Loucy (cell line): ENCODE measurements around the gene PRSS21.

Experiments
- H2AFZ ChIP-seq: fragments of 200-600 bp; sonication (generic); 2 replicates; pipeline ENCODE4 v1.6.0; 2016; ENCODE audit warnings: antibody characterized with exemption, mild to moderate bottlenecking, low read length, moderate library complexity
- H3F3A ChIP-seq: fragments of 200-600 bp; 2 replicates; pipeline ENCODE4 v1.6.0; 2016; ENCODE audit warnings: antibody characterized with exemption, low read depth, mild to moderate bottlenecking
- H3K27me3 ChIP-seq: fragments of 200-600 bp; sonication (generic); 2 replicates; pipeline ENCODE4 v1.6.1; 2014; ENCODE audit warnings: low read length, mild to moderate bottlenecking; ENCODE audit not compliant: insufficient read depth, poor library complexity, severe bottlenecking
- H3K36me3 ChIP-seq: fragments of 200-600 bp; sonication (generic); 2 replicates; pipeline ENCODE4 v1.6.1; 2016; ENCODE audit warnings: low read length; ENCODE audit not compliant: insufficient read depth
- H3K4me1 ChIP-seq: fragments of 200-600 bp; sonication (generic); 2 replicates; pipeline ENCODE4 v1.5.1; 2014; ENCODE audit warnings: low read length, mild to moderate bottlenecking; ENCODE audit not compliant: insufficient read depth, poor library complexity, severe bottlenecking
- H3K4me2 ChIP-seq: fragments of 200-600 bp; sonication (generic); 2 replicates; pipeline ENCODE4 v1.6.0; 2014; ENCODE audit warnings: antibody characterized with exemption, low read length, low read depth, mild to moderate bottlenecking; ENCODE audit not compliant: poor library complexity, severe bottlenecking
- H3K4me3 ChIP-seq: fragments of 200-600 bp; sonication (generic); 2 replicates; pipeline ENCODE4 v1.5.1; 2014; ENCODE audit warnings: low read length, mild to moderate bottlenecking, mixed read lengths; ENCODE audit not compliant: poor library complexity, severe bottlenecking
- H3K79me2 ChIP-seq: fragments of 200-600 bp; sonication (generic); 2 replicates; pipeline ENCODE4 v1.6.1; 2014; ENCODE audit warnings: low read length; ENCODE audit not compliant: insufficient read depth
- H3K9ac ChIP-seq: fragments of 200-600 bp; sonication (generic); 2 replicates; pipeline ENCODE4 v1.6.0; 2014; ENCODE audit warnings: mild to moderate bottlenecking, low read depth, low read length, moderate library complexity; ENCODE audit not compliant: poor library complexity, severe bottlenecking
- H3K9me2 ChIP-seq: fragments of 200-600 bp; sonication (generic); replicated peaks from 2 replicates; pipeline ENCODE4 v1.6.1; 2016; ENCODE audit warnings: low read depth, low read length, mixed read lengths
- H3K9me3 ChIP-seq: fragments of 200-600 bp; sonication (generic); 2 replicates; pipeline ENCODE4 v1.6.1; 2014; ENCODE audit warnings: mild to moderate bottlenecking, antibody characterized with exemption, low read length, low read depth; ENCODE audit not compliant: insufficient read depth
- H4K20me1 ChIP-seq: fragments of 200-600 bp; sonication (generic); 2 replicates; pipeline ENCODE4 v1.6.0; 2014; ENCODE audit warnings: antibody characterized with exemption, low read length, mild to moderate bottlenecking; ENCODE audit not compliant: insufficient read depth, poor library complexity, severe bottlenecking
- CTCF ChIP-seq: fragments of 200-600 bp; sonication (generic); conservative IDR thresholded peaks from 2 replicates; pipeline ENCODE4 v1.5.1; 2014; ENCODE audit warnings: mild to moderate bottlenecking, antibody characterized with exemption, low read length
- EZH2phosphoT487 ChIP-seq: fragments of 200-600 bp; IDR thresholded peaks from 2 replicates; pipeline ENCODE4 v1.6.1; 2018; ENCODE audit warnings: antibody characterized with exemption, mild to moderate bottlenecking, moderate library complexity, borderline replicate concordance

Gene PRSS21

GRCh38 chr16:2786061-2786825 lies 30.8 kb upstream of the PRSS21 start:
- H3K4me2 ChIP-seq: no peak overlapping the region
- no peaks in the 10 kb centered on the region for H3K4me1 ChIP-seq
- H3K9ac ChIP-seq: no peak overlapping the region
- TF ChIP-seq EZH2phosphoT487 (no peak), CTCF (no peak)
- H3K9me3 ChIP-seq: no peaks in the 10 kb centered on the region
- no peaks in the 10 kb centered on the region for H3K9me2 ChIP-seq
- no peaks in the 10 kb centered on the region for H3K79me2 ChIP-seq
- H3F3A ChIP-seq: no peaks in the 10 kb centered on the region
- no peaks in the 10 kb centered on the region for H3K27me3 ChIP-seq
- no peaks in the 10 kb centered on the region for H4K20me1 ChIP-seq
- H3K36me3 ChIP-seq: no peaks in the 10 kb centered on the region
- no peak overlapping the region for H2AFZ ChIP-seq
- no peak overlapping the region for H3K4me3 ChIP-seq

DNA sequence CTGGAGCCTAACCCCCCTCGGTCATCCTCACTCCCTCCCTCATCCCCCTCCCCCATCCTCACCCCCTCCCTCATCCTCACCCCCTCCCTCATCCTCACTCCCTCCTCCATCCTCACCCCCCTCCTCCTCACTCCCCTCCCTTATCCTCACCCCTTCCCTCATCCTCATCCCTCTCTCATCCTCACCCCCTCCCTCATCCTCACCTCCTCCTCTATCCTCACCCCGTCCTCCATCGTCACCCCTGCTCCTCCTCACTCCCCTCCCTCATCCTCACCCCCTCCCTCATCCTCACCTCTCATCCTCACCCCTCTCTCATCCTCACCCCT lies 30.2 kb upstream of the PRSS21 start:
- H3K4me2 ChIP-seq: no peak overlapping the region
- no peak overlapping the region for H3K4me3 ChIP-seq
- H3K27me3 ChIP-seq: no peaks in the 10 kb centered on the region
- H3K9ac ChIP-seq: no peak overlapping the region
- H3F3A ChIP-seq: no peaks in the 10 kb centered on the region
- TF ChIP-seq EZH2phosphoT487 (no peak), CTCF (no peak)
- no peaks in the 10 kb centered on the region for H4K20me1 ChIP-seq
- H3K79me2 ChIP-seq: no peaks in the 10 kb centered on the region
- no peaks in the 10 kb centered on the region for H3K4me1 ChIP-seq
- H3K9me3 ChIP-seq: no peaks in the 10 kb centered on the region
- H3K9me2 ChIP-seq: no peaks in the 10 kb centered on the region
- H2AFZ ChIP-seq: no peak overlapping the region
- no peaks in the 10 kb centered on the region for H3K36me3 ChIP-seq

DNA sequence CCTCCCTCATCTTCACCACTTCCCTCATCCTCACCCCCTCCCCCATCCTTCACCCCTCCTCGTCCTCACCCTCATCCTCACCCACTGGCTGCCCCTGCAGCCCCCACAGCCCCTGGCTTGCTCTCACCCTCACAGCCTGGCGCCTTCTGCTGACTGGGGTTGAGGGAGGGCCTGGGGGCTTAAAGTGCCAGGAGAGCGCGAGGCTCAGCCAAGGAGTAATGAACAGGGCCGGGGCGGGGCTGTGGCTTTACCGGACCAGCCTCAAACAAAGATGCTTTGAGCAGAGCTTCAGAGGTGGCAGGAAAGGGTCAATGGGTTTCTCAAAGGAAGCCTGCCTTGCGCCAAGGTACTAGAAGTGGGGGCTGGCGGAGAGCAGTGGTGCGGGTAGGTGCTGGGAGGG lies 29.6 kb upstream of the PRSS21 start, which contains the start of gene PRSS33:
TSS of gene PRSS33 (minus strand) at position 155 of the 400 bp plus-strand sequence. CDS start 1,013 bp downstream, outside the sequence.
- peak within 1 kb of the TSS; percentile 50 for H3K4me2 ChIP-seq
- TF ChIP-seq CTCF (no peak), EZH2phosphoT487 (no peak)
- H3K9me3 ChIP-seq: no peaks in the 10 kb centered on the region
- no peaks in the 10 kb centered on the region for H4K20me1 ChIP-seq
- no peaks in the 10 kb centered on the region for H3K4me1 ChIP-seq
- no peaks in the 10 kb centered on the region for H3K27me3 ChIP-seq
- no peaks in the 10 kb centered on the region for H3K36me3 ChIP-seq
- H2AFZ ChIP-seq: peak within 1 kb of the TSS; percentile 81; the same call in 1 of the 2 replicates
- no peaks in the 10 kb centered on the region for H3F3A ChIP-seq
- H3K9ac ChIP-seq: no peak within 1 kb of the TSS
- H3K9me2 ChIP-seq: no peaks in the 10 kb centered on the region
- H3K79me2 ChIP-seq: no peaks in the 10 kb centered on the region
- peak within 1 kb of the TSS; percentile 29 for H3K4me3 ChIP-seq
